Activated CD8-positive, alpha-beta T cell treated with anti-CD3 and anti-CD28 coated beads, Interleukin-2, amount 10 ng/mL, durations not matched to agents 7 days and 5 days (primary cell): ENCODE results near the gene MFSD2A. TPM values are rescaled to one million over a fixed set of nuclear protein-coding genes. Genes with fewer than 3 reads are reported as not detected.
"Not testable (repeated sequence)": the region's sequence is repeated elsewhere in the genome, so short reads cannot be mapped to it uniquely, and the experiment has no call there.

ENCODE experiments used
- ATAC-seq: fragments of 150-1000 bp; cut with Tn5 transposase; one replicate; pipeline ENCODE4 v1.10.0; 2021; ENCODE audit warnings: moderate library complexity
- CTCF ChIA-PET: fragments of 350-600 bp; sonication (Branson Sonifier 250); formaldehyde crosslinking; loops from one replicate; lab custom pipeline; 2021; ENCODE audit warnings: antibody characterized with exemption; lab: Charles Lee
- POLR2A ChIA-PET: fragments of 350-600 bp; sonication (Branson Sonifier 250); formaldehyde crosslinking; loops from one replicate; lab custom pipeline; 2021; ENCODE audit warnings: antibody characterized with exemption; lab: Charles Lee
- DNase-seq: peaks from one replicate; pipeline ENCODE4 v3.0.0-alpha.2; 2020
- H3K27ac Mint-ChIP-seq: one replicate; pipeline ENCODE4 v1.8.0; 2021; ENCODE audit warnings: mild to moderate bottlenecking, mixed read lengths
- H3K27me3 Mint-ChIP-seq: one replicate; pipeline ENCODE4 v1.8.0; 2021; ENCODE audit warnings: low read depth, mixed read lengths
- H3K36me3 Mint-ChIP-seq: one replicate; pipeline ENCODE4 v1.8.0; 2021; ENCODE audit warnings: low read depth, mixed read lengths
- H3K4me1 Mint-ChIP-seq: one replicate; pipeline ENCODE4 v1.8.0; 2021; ENCODE audit warnings: low read depth, mixed read lengths
- H3K4me3 Mint-ChIP-seq: one replicate; pipeline ENCODE4 v1.8.0; 2021; ENCODE audit warnings: mild to moderate bottlenecking, mixed read lengths
- H3K9me3 Mint-ChIP-seq: one replicate; pipeline ENCODE4 v1.8.0; 2022; ENCODE audit warnings: mixed read lengths; ENCODE audit not compliant: insufficient read depth
- total RNA-seq, 2 experiments: library from RNA; stranded (reverse); gene quantifications; one replicate each; pipeline ENCODE4 v1.2.3, GENCODE V29; 2021

MFSD2A gene
- total RNA-seq, 2 experiments from 2014 or later = 4.1 TPM

DNA sequence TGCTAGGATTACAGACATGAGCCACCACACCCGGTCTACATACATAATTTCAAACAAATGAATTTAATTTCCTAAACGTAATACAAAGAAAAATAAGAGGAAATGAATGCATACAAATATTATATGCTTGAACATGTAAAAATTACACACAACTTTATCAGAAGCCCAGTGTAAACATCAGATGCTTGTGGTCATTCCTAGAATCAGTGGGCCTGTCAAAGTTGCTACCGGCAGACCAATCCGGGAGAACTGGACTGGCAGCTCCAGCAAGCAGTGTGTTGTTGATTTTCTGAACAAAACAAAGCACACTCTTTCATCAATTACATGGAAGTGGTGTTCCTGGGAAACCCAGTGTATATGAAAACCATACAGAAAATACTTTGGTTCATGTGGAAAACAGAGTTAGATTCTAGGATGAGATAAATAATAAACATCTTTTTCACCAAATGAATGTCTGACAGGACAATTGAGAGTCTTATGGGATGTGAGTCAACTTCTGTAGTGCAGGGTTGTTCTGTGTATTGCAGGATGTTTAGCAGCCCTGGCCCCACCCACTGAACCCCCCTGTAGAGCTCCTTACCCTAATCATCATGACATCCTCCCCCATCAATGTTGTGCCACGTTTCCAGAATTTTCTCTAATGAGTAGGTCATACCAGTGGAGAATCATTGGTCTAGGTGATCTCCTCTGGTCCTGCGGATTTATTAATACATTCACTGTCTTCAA, 33.8 kb downstream of the MFSD2A start:
- DNase-seq = no peak
- no peak for ATAC-seq
- H3K9me3 Mint-ChIP-seq = no peaks in the 10 kb centered on the region
- H3K4me1 Mint-ChIP-seq = no peaks in the 10 kb centered on the region
- H3K36me3 Mint-ChIP-seq = no peaks in the 10 kb centered on the region
- no peak overlapping the region for H3K27ac Mint-ChIP-seq
- peaks cover 4% of the 10 kb centered on the region for H3K27me3 Mint-ChIP-seq
- H3K4me3 Mint-ChIP-seq = no peak overlapping the region
- CTCF ChIA-PET = interaction anchor here (0.9 kb wide), 1 partner anchor 15 kb away, joined by 3 read pairs; no protein-coding TSS in a partner anchor
- POLR2A ChIA-PET = no interaction called here

GRCh38 chr1:39990428-39990827, 35.5 kb downstream of the MFSD2A start:
- Mint-ChIP-seq H3K36me3 (no peaks in the 10 kb centered on the region), H3K9me3 (no peaks in the 10 kb centered on the region), H3K27ac (no peak overlapping the region), H3K27me3 (peaks cover 4% of the 10 kb centered on the region), H3K4me1 (no peaks in the 10 kb centered on the region), H3K4me3 (no peak overlapping the region)
- CTCF ChIA-PET = no interaction called here
- POLR2A ChIA-PET = no interaction called here
- no peak for ATAC-seq
- no peak for DNase-seq

DNA sequence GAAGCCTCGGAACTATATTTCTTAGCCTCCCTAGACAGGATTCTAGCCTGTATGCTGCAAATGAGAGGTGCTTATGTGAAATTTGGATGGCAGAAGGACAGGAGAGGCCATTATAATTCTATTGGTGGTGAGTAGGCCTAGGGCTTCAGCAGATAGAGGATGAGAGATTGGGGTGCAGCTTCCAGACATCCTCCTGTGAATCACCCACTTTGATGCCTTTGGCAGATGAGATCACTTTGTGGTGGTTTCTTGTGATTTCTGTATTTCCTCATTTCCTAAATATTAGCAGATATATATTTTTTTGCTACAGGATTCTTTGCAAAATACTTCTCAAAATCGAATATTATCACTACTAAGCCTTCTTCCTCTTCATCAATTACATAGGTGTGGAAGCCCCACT, 37.3 kb downstream of the MFSD2A start:
- Mint-ChIP-seq H3K4me3 (no peak overlapping the region), H3K36me3 (no peaks in the 10 kb centered on the region), H3K27ac (no peak overlapping the region), H3K4me1 (peaks cover 12% of the 10 kb centered on the region), H3K27me3 (no peaks in the 10 kb centered on the region), H3K9me3 (no peaks in the 10 kb centered on the region)
- CTCF ChIA-PET = no interaction called here
- POLR2A ChIA-PET = no interaction called here
- DNase-seq = no peak
- no peak for ATAC-seq

GRCh38 chr1:39992888-39993287, 37.9 kb downstream of the MFSD2A start:
- H3K27ac Mint-ChIP-seq = no peak overlapping the region
- H3K4me1 Mint-ChIP-seq = peaks cover 12% of the 10 kb centered on the region
- no peaks in the 10 kb centered on the region for H3K9me3 Mint-ChIP-seq
- no peak for DNase-seq
- ChIA-PET POLR2A (no interaction called here), CTCF (no interaction called here)
- no peak overlapping the region for H3K4me3 Mint-ChIP-seq
- no peaks in the 10 kb centered on the region for H3K36me3 Mint-ChIP-seq
- H3K27me3 Mint-ChIP-seq = no peaks in the 10 kb centered on the region
- no peak for ATAC-seq

GRCh38 chr1:39995973-39996393, 41.0 kb downstream of the MFSD2A start:
- ATAC-seq (peak; percentile 70), DNase-seq (peak; percentile 28)
- CTCF ChIA-PET = interaction anchor here (1.4 to 1.7 kb wide), 2 partner anchors 36 to 76 kb away, joined by 5 to 10 read pairs; no protein-coding TSS in a partner anchor
- Mint-ChIP-seq H3K36me3 (no peaks in the 10 kb centered on the region), H3K27ac (peak overlapping the region; percentile 20), H3K27me3 (no peaks in the 10 kb centered on the region), H3K4me3 (no peak overlapping the region), H3K4me1 (peaks cover 12% of the 10 kb centered on the region), H3K9me3 (no peaks in the 10 kb centered on the region)
- POLR2A ChIA-PET = no interaction called here

DNA sequence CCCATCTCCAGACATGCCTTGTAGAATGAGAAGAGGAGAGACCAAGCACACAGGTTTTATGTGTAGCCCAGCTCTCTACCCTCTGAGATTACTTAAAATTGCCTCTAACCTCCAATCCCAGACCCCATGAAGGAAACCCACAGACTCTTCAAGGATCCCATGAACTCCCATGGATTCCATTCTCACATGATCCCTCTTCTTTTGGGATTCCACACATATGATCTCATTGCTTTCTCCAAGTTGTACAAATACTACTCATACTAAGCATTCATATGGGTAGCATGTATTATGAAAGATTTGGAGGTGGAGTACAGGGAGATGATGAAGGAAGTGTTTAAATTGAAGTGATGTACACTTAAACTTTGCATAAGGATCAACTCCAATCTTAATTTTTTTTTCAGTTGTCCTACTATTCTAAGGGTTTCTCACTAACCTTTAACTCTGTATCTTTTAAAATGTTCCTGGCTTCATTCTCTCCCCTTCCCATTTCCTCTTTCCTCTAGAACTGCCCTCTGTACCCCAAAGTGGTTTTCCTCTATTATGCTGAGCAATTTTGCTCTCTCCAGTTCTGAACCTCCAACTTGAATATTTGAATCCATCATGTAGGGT, 41.6 kb downstream of the MFSD2A start:
- no peaks in the 10 kb centered on the region for H3K36me3 Mint-ChIP-seq
- CTCF ChIA-PET = interaction anchor here (0.6 to 1.7 kb wide), 3 partner anchors 36 to 94 kb away, joined by 3 to 10 read pairs (median 5); no protein-coding TSS in a partner anchor
- H3K27ac Mint-ChIP-seq = peak overlapping the region; percentile 37
- POLR2A ChIA-PET = no interaction called here
- DNase-seq (no peak), ATAC-seq (no peak)
- no peaks in the 10 kb centered on the region for H3K27me3 Mint-ChIP-seq
- no peak overlapping the region for H3K4me3 Mint-ChIP-seq
- H3K4me1 Mint-ChIP-seq = peaks cover 12% of the 10 kb centered on the region
- H3K9me3 Mint-ChIP-seq = no peaks in the 10 kb centered on the region

DNA sequence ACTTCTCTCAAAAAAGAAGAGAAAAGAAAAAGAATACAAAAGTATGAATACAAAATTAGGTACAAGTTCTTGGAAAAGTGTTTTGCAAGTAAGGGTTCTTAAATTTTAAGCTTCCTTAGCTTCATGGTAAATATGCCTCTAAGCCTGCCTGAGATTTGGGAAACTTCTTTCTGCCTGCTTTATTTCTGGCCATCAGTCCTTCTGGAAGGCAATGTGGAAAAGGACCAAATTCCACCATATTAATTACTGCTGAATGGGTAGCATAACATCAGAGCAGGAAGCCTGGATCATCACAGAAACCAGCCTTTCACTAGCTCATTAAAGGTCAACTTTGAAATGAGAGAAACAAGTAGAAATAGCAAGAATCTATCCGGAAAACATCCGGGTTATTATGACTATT, 46.5 kb downstream of the MFSD2A start:
- peaks cover 4% of the 10 kb centered on the region for H3K27me3 Mint-ChIP-seq
- no peaks in the 10 kb centered on the region for H3K9me3 Mint-ChIP-seq
- H3K36me3 Mint-ChIP-seq = no peaks in the 10 kb centered on the region
- no peak overlapping the region for H3K4me3 Mint-ChIP-seq
- DNase-seq (no peak), ATAC-seq (no peak)
- ChIA-PET POLR2A (no interaction called here), CTCF (interaction anchor here (0.9 to 1.7 kb wide), 2 partner anchors 31 to 343 kb away, joined by 3 to 7 read pairs; no protein-coding TSS in a partner anchor)
- peaks cover 5% of the 10 kb centered on the region for H3K4me1 Mint-ChIP-seq
- no peak overlapping the region for H3K27ac Mint-ChIP-seq

DNA sequence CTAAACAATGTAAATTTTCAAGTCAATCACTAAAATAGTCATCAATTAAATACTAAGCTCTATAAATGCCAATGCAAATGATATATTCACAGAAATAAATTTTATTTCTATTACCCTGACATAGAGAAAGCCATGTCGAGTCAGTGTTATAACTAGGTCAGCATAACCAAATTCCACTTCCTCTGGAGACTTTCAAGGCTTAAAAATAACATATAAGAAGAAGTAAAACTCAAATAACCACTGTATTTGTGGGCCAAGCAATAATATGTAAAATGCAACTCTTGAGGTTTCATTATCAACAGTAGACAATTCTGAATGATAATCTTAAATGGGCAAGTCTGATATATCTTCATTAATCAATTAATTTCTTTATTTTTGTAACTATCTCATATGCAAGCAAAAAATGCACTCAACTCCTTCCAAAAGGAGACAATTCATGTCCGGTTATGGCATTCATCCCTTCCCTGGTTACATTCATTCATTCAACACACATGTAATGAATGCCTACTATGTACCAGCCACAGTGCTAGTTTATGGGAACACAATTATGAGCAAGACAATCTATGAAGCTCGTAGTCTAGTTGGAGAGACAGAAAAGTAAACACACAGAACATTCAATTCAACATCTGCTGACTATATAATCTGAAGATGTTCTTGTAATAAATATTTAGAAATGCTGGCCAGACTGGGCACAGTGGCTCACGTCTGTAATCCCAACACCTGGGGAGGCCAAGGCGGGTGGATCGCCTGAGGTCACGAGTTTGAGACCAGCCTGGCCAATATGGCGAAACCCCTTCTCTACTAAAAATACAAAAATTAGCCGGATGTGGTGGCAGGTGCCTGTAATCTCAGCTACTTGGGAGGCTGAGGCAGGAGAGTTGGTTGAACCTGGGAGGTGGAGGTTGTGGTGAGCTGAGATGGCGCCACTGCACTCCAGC, 48.5 kb downstream of the MFSD2A start:
- no peaks in the 10 kb centered on the region for H3K36me3 Mint-ChIP-seq
- H3K4me3 Mint-ChIP-seq = no peak overlapping the region
- H3K9me3 Mint-ChIP-seq = no peaks in the 10 kb centered on the region
- peaks cover 2% of the 10 kb centered on the region for H3K4me1 Mint-ChIP-seq
- ChIA-PET CTCF (interaction anchor here (1.6 kb wide), 1 partner anchor 29 kb away, joined by 7 read pairs; no protein-coding TSS in a partner anchor), POLR2A (no interaction called here)
- H3K27me3 Mint-ChIP-seq = peaks cover 4% of the 10 kb centered on the region
- ATAC-seq = no peak
- H3K27ac Mint-ChIP-seq = no peak overlapping the region
- no peak for DNase-seq

DNA sequence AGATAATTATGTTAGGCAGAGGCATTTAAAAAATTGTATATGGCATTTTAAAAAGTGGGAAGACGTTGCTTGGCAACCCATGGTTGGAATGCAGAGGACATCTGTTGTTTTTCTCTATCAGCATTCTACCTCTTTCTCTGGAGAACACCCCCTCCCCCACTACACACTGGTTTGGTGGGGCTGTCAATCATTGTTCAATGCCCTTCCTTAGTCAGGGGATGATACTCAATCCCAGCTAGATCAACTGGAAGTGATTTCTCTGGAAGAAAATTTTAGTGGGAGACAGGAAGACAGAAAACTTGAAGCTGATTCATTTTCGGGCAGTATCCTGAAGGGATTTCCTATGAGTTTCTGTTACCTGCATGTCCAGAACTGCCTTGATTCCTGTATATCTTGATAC, 49.9 kb downstream of the MFSD2A start:
- CTCF ChIA-PET = no interaction called here
- peaks cover 2% of the 10 kb centered on the region for H3K4me1 Mint-ChIP-seq
- ATAC-seq = no peak
- no peak overlapping the region for H3K27ac Mint-ChIP-seq
- peaks cover 4% of the 10 kb centered on the region for H3K27me3 Mint-ChIP-seq
- H3K9me3 Mint-ChIP-seq = no peaks in the 10 kb centered on the region
- no peak for DNase-seq
- POLR2A ChIA-PET = no interaction called here
- no peaks in the 10 kb centered on the region for H3K36me3 Mint-ChIP-seq
- H3K4me3 Mint-ChIP-seq = no peak overlapping the region

DNA sequence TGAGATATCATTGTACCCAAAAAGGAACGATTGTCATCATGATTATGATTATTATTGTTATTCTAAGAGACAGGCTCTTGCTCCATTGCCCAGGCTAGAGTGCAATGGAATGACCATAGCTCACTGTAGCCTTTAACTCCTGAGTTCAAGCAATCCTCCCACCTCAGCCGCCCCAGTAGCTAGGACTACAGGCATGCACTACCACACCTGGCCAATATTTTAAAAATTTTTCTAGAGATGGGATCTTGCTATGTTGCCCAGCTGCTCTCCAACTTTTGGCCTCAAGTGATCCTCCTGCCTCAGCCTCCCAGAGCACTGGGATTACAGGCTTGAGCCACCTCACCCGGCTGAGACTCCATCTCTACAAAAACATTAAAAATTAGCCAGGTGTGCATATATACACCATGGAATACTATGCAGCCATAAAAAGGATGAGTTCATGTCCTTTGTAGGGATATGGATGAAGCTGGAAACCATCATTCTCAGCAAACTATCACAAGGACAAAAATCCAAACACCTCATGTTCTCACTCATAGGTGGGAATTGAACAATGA, 52.6 kb downstream of the MFSD2A start:
- H3K27me3 Mint-ChIP-seq, H3K27ac Mint-ChIP-seq, DNase-seq, ATAC-seq, H3K36me3 Mint-ChIP-seq, H3K4me3 Mint-ChIP-seq, CTCF ChIA-PET, H3K9me3 Mint-ChIP-seq, POLR2A ChIA-PET, H3K4me1 Mint-ChIP-seq: not testable (repeated sequence)

- Mint-ChIP-seq H3K4me1 (peaks cover 1% of the 10 kb centered on the region), H3K4me3 (no peak overlapping the region), H3K27ac (no peak overlapping the region), H3K27me3 (peaks cover 4% of the 10 kb centered on the region), H3K36me3 (no peaks in the 10 kb centered on the region), H3K9me3 (no peaks in the 10 kb centered on the region)
- CTCF ChIA-PET = no interaction called here
- POLR2A ChIA-PET = no interaction called here
- DNase-seq = no peak
- no peak for ATAC-seq
These were observed 56.3 kb downstream of the MFSD2A start for GRCh38 chr1:40011198-40011597.
